GM12878 (cell line): Measurements from ENCODE around the gene PTPRS. TPM values are rescaled to one million over a fixed set of nuclear protein-coding genes. Genes with fewer than 3 reads are reported as not detected.
A peak's percentile ranks its signal among the peaks of the same experiment; 100 is the strongest.

Experiments
- BCL11A ChIP-seq: IDR thresholded peaks from 2 replicates; pipeline ENCODE4 v1.6.1; 2011; ENCODE audit warnings: low read depth, low read length
- CREB1 ChIP-seq: IDR thresholded peaks from 2 replicates; pipeline ENCODE4 v1.6.1; 2012; ENCODE audit warnings: low read depth, mild to moderate bottlenecking, inconsistent platforms
- ESRRA ChIP-seq: IDR thresholded peaks from 2 replicates; pipeline ENCODE4 v1.6.1; 2012; ENCODE audit warnings: mild to moderate bottlenecking, low read length, improper control_type of control experiment
- GABPA ChIP-seq: IDR thresholded peaks from 2 replicates; pipeline ENCODE4 v1.6.1; 2014; ENCODE audit warnings: antibody characterized with exemption, low read depth, mild to moderate bottlenecking, inconsistent platforms
- NR2C2 ChIP-seq: IDR thresholded peaks from 2 replicates; pipeline ENCODE4 v1.6.1; 2011; ENCODE audit warnings: borderline replicate concordance, low read depth; ENCODE audit not compliant: control insufficient read depth, insufficient read length
- SIN3A ChIP-seq: IDR thresholded peaks from 2 replicates; pipeline ENCODE4 v1.6.1; 2012; ENCODE audit warnings: low read depth, low read length, improper control_type of control experiment
- SMAD1 ChIP-seq: fragments of 450-650 bp; IDR thresholded peaks from 2 replicates; pipeline ENCODE4 v1.6.1; 2018; ENCODE audit warnings: mild to moderate bottlenecking, low read depth; ENCODE audit not compliant: partially characterized antibody
- TCF12 ChIP-seq: IDR thresholded peaks from 2 replicates; pipeline ENCODE4 v1.6.1; 2011; ENCODE audit warnings: low read depth, mild to moderate bottlenecking, low read length
- ZBTB40 ChIP-seq: fragments of 450-650 bp; IDR thresholded peaks from 2 replicates; pipeline ENCODE4 v1.6.1; 2016; ENCODE audit warnings: mild to moderate bottlenecking, moderate library complexity, borderline replicate concordance
- polyA plus RNA-seq, 11 experiments: library from polyadenylated mRNA; depleted of rRNA in 4 of 11; unstranded in 6 of 11; stranded (reverse) in 5 of 11; fragments of >200 nt; fragmentation: Nextera tagmentation in 4 of 11; fragmentation: Illumina TruSeq in 1 of 11; extraction: Ambion mirVana in 4 of 11; extraction: Trizol in 1 of 11; gene quantifications; 1 replicate in 1 of 11; 2 replicates in 10 of 11; pipeline versions ENCODE4 v1.2.1 to v1.2.3, GENCODE V29; 2011 to 2016; ENCODE audit warnings: inconsistent platforms in 2 of 11, missing spikeins in 2 of 11, low read depth in 1 of 11
- total RNA-seq, 4 experiments: library from RNA; depleted of rRNA in 3 of 4; stranded (reverse); fragments of >200 nt in 3 of 4; fragmentation: Illumina TruSeq in 1 of 4; extraction: Trizol in 1 of 4; gene quantifications; 2 replicates each; pipeline versions ENCODE4 v1.2.1 to v1.2.3, GENCODE V29; 2013 to 2021
- TF ChIP-seq, protein P1 (sequence below): fragments of 150-350 bp; IDR thresholded peaks from 2 replicates; pipeline ENCODE4 v1.6.1; 2016; ENCODE audit warnings: low read depth, low read length

The PTPRS gene
- total and polyA plus RNA-seq, 10 of the 15 experiments (the other 5 are each of a cell fraction or from before 2014, with no cell fraction given): 0.09 to 32.1 (median 0.71) TPM

- TF ChIP-seq ZBTB40 (no peak; the same call in 1 of the 2 replicates), NR2C2 (no peak), ESRRA (no peak), GABPA (no peak), SIN3A (no peak), SMAD1 (no peak), CREB1 (peak; percentile 73), BCL11A (peak; percentile 65; the same call in 1 of the 2 replicates), TCF12 (peak; percentile 87)
- TF ChIP-seq, protein P1, sequence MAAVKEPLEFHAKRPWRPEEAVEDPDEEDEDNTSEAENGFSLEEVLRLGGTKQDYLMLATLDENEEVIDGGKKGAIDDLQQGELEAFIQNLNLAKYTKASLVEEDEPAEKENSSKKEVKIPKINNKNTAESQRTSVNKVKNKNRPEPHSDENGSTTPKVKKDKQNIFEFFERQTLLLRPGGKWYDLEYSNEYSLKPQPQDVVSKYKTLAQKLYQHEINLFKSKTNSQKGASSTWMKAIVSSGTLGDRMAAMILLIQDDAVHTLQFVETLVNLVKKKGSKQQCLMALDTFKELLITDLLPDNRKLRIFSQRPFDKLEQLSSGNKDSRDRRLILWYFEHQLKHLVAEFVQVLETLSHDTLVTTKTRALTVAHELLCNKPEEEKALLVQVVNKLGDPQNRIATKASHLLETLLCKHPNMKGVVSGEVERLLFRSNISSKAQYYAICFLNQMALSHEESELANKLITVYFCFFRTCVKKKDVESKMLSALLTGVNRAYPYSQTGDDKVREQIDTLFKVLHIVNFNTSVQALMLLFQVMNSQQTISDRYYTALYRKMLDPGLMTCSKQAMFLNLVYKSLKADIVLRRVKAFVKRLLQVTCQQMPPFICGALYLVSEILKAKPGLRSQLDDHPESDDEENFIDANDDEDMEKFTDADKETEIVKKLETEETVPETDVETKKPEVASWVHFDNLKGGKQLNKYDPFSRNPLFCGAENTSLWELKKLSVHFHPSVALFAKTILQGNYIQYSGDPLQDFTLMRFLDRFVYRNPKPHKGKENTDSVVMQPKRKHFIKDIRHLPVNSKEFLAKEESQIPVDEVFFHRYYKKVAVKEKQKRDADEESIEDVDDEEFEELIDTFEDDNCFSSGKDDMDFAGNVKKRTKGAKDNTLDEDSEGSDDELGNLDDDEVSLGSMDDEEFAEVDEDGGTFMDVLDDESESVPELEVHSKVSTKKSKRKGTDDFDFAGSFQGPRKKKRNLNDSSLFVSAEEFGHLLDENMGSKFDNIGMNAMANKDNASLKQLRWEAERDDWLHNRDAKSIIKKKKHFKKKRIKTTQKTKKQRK: no peak
Observed at GRCh38 chr19:5321851-5322681, 18.5 kb downstream of the PTPRS start (continued).
